ENCODE results near the gene CCNB1IP1. TPM values are rescaled to one million over a fixed set of nuclear protein-coding genes. Genes with fewer than 3 reads are reported as not detected.
A peak's percentile ranks its signal among the peaks of the same experiment; 100 is the strongest.

CCNB1IP1 gene
- total RNA-seq, 2 donors from 2014 or later, result 52.9 to 71.1 TPM

DNA sequence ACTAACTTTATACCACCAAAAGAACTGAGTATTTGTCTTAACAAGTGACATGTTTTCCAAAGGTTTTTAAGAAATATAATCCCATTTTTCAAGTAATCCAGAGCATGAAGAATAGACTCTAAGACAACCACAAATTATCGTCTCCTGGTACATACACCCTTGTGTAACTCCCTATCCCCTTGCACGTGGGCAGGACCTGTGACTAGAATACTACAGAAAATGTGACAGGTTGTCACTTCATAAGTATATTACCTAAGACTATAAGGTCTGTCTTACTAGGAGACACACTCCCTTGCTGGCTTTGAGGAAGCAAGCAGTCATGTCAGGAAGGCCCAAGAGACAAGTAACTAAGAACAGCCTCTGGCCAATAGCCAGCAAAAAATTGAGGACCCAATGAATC is 19.1 kb downstream of the CCNB1IP1 start:
- Histone ChIP-seq H3K36me3 (peaks cover 68% of the 10 kb centered on the region), H3K27me3 (no peaks in the 10 kb centered on the region), H3K4me3 (no peak overlapping the region), H3K27ac (no peak overlapping the region), H3K9me3 (no peaks in the 10 kb centered on the region), H3K4me1 (no peaks in the 10 kb centered on the region)
- TF ChIP-seq, protein P1, sequence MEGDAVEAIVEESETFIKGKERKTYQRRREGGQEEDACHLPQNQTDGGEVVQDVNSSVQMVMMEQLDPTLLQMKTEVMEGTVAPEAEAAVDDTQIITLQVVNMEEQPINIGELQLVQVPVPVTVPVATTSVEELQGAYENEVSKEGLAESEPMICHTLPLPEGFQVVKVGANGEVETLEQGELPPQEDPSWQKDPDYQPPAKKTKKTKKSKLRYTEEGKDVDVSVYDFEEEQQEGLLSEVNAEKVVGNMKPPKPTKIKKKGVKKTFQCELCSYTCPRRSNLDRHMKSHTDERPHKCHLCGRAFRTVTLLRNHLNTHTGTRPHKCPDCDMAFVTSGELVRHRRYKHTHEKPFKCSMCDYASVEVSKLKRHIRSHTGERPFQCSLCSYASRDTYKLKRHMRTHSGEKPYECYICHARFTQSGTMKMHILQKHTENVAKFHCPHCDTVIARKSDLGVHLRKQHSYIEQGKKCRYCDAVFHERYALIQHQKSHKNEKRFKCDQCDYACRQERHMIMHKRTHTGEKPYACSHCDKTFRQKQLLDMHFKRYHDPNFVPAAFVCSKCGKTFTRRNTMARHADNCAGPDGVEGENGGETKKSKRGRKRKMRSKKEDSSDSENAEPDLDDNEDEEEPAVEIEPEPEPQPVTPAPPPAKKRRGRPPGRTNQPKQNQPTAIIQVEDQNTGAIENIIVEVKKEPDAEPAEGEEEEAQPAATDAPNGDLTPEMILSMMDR (IDR thresholded peaks at IDR 0.05), result no peak
- no peak for DNase-seq (ENCODE audit: low spot score)

DNA sequence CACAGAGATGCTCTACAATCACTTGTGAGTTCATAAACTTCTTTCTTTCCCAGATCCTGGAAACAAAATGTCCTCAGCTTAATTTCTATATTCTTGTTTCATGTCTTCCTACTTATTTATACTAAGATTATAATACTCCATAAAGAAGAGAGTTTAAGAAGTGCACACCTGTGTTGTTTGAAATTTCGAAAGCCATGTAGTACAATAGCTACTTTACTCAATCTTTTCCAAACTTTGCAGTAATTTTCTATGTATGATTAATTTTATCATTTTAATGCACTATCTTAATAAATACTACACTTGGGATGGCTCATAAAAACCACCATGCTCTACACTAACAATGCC is 27.0 kb downstream of the CCNB1IP1 start:
- Histone ChIP-seq H3K36me3 (peaks cover 9% of the 10 kb centered on the region), H3K4me3 (peak overlapping the region; percentile 71 to 76), H3K4me1 (peaks cover 0 to 12% of the 10 kb centered on the region in 2 donors), H3K27me3 (no peaks in the 10 kb centered on the region), H3K27ac (no peak overlapping the region), H3K9me3 (no peaks in the 10 kb centered on the region)
- no peak for DNase-seq (ENCODE audit: low spot score)
- TF ChIP-seq, protein P1 (IDR thresholded peaks at IDR 0.05), result no peak

DNA sequence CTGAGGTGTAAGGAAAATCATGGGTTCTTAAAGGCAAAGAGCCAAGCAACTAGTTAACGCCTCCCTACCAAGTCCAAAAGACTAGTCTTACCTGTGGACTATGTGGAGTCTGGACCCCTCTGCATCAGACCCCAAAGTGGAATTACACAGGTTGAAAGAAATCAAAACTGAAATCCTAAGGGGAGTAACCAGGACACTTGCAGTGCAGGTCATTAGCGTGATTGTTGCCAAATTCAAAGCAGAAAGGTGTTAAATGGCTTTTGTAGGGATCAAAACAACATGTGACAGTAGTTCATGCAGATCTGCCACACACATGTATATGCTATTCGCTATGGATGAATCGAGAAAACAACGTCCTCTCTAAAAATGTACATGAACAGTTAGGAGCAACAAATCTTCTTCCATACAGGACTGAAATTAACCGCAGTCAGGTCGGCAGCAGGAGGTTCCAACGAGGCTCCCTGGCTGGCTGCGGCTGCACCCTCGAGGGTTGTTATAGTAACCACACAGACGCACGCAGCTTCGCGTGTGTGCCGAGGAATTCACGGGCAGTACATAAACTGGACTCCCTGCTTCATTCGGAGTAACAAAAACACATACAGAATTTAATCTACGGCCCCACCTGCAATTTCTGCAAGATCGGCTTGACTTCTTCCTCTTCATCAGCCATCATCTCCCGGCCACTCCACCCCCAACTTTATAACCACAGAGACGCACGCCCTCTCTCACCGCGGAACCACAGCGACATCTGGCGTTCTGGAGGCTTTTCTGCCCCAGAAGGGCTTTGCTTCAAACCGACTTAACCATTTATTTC is 27.6 kb downstream of the CCNB1IP1 start, which contains the start of gene TTC5:
Gene TTC5 (minus strand): TSS at position 687 of the 814 bp plus-strand sequence. CDS start 14 bp downstream, at position 673.
- Histone ChIP-seq H3K4me1 (peaks cover 0 to 12% of the 10 kb centered on the region in 2 donors), H3K27me3 (no peaks in the 10 kb centered on the region), H3K4me3 (peak within 1 kb of the TSS; percentile 71 to 76), H3K27ac (peak within 1 kb of the TSS in 1 of 2 donors; percentile 42), H3K36me3 (peaks cover 15% of the 10 kb centered on the region), H3K9me3 (no peaks in the 10 kb centered on the region)
- TF ChIP-seq, protein P1 (IDR thresholded peaks at IDR 0.05), result peak; percentile 66 to 97
- DNase-seq (ENCODE audit: low spot score), result peak; percentile 81

DNA sequence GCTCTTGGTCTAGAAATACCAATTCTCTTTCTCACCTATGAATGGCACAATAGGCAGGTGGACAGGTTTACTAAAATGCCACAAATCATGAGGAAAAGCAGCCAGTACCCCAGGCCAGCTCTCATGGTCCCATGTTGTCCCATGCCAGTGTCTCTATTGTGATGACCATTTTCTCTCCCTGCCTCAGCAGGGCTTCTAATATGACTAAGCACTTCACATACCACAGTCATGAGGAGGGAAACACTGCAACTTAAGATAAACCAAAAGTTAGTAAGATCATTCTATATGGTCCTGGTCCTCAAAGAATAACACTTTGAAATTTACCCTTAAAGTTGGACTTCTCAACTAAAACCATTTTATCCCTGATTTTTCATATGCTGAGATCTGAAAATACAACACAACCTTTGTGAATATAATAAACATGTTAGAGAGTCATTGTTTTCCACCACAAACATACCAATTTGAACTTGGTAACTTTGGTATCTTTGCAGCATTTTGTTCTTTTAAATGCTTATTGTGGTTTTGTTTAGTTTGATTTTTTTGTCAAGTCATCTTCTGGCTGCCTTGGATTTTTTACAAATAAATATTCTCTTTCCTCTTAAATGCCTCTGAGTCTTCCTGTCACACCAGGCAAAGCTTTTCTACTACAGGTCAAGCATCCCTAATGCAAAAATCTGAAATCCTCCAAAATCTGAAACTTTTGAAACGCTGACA is 30.9 kb downstream of the CCNB1IP1 start:
- Histone ChIP-seq H3K4me3 (no peak overlapping the region), H3K27ac (no peak overlapping the region), H3K4me1 (peaks cover 0 to 12% of the 10 kb centered on the region in 2 donors), H3K9me3 (no peaks in the 10 kb centered on the region), H3K27me3 (no peaks in the 10 kb centered on the region), H3K36me3 (peaks cover 45% of the 10 kb centered on the region)
- TF ChIP-seq, protein P1 (IDR thresholded peaks at IDR 0.05), result no peak
- no peak for DNase-seq (ENCODE audit: low spot score)

DNA sequence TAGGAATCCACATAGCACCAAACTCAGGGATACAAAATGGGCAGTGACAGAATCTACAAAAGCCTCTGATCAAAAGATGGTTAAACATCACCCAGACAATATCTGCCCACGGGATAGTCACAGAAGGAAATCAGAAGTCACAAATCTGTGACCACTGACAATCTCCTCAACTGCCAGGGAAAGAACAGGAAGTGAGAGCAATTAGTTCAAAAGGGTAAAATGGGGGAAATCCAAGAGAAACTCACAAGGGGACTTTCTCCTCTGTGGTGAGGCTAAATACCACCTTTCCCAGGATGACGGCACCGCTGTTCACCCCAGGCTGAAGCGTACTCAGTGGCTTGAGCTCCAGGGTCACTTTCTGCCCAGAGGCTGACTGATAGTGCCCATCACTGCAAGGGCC is 38.0 kb downstream of the CCNB1IP1 start:
- H3K27me3 ChIP-seq, result no peaks in the 10 kb centered on the region
- no peaks in the 10 kb centered on the region for H3K4me1 ChIP-seq
- TF ChIP-seq, protein P1 (IDR thresholded peaks at IDR 0.05), result no peak
- peaks cover 88% of the 10 kb centered on the region for H3K36me3 ChIP-seq
- DNase-seq (ENCODE audit: low spot score), result no peak
- no peak overlapping the region for H3K4me3 ChIP-seq
- H3K9me3 ChIP-seq, result no peaks in the 10 kb centered on the region
- no peak overlapping the region for H3K27ac ChIP-seq

All from right atrium auricular region (tissue), 2 donors.